ENCODE results near the gene DGKH.

DNA sequence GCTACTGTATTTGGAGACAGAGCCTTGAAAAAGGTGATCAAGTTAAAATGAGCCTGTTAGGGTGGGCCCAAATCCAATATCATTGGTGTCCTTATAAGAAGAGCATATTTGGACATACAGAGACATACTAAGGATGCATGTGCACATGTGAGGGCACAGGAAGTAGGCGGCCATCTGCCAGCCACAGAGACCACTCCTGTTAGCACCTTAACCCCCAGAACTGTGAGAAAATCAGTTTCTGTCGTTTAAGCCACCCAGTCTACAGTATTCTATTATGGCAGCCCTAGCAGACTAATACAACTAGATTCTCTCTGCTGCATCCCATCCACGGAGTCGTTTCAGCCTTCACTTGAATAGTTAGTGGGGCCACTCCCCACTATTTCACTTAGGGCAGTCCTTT is 39.4 kb upstream of the DGKH start:
- no peak for TF ChIP-seq POLR2A (IDR thresholded peaks at IDR 0.05)
- TF ChIP-seq, protein P1, sequence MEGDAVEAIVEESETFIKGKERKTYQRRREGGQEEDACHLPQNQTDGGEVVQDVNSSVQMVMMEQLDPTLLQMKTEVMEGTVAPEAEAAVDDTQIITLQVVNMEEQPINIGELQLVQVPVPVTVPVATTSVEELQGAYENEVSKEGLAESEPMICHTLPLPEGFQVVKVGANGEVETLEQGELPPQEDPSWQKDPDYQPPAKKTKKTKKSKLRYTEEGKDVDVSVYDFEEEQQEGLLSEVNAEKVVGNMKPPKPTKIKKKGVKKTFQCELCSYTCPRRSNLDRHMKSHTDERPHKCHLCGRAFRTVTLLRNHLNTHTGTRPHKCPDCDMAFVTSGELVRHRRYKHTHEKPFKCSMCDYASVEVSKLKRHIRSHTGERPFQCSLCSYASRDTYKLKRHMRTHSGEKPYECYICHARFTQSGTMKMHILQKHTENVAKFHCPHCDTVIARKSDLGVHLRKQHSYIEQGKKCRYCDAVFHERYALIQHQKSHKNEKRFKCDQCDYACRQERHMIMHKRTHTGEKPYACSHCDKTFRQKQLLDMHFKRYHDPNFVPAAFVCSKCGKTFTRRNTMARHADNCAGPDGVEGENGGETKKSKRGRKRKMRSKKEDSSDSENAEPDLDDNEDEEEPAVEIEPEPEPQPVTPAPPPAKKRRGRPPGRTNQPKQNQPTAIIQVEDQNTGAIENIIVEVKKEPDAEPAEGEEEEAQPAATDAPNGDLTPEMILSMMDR (IDR thresholded peaks at IDR 0.05) = no peak
